ENCODE results near the gene IGF2BP2.

IGF2BP2 gene

GRCh38 chr3:185657691-185658503 lies 166.9 kb downstream of the IGF2BP2 start (continued):
- TF ChIP-seq, protein P1, sequence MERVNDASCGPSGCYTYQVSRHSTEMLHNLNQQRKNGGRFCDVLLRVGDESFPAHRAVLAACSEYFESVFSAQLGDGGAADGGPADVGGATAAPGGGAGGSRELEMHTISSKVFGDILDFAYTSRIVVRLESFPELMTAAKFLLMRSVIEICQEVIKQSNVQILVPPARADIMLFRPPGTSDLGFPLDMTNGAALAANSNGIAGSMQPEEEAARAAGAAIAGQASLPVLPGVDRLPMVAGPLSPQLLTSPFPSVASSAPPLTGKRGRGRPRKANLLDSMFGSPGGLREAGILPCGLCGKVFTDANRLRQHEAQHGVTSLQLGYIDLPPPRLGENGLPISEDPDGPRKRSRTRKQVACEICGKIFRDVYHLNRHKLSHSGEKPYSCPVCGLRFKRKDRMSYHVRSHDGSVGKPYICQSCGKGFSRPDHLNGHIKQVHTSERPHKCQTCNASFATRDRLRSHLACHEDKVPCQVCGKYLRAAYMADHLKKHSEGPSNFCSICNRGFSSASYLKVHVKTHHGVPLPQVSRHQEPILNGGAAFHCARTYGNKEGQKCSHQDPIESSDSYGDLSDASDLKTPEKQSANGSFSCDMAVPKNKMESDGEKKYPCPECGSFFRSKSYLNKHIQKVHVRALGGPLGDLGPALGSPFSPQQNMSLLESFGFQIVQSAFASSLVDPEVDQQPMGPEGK (CRISPR knock-in tag; IDR thresholded peaks at IDR 0.05; ENCODE audit: borderline replicate concordance), result no peak
- TF ChIP-seq ZNF565 (CRISPR knock-in tag; conservative IDR thresholded peaks at IDR 0.05; ENCODE audit: low read depth) (no peak), GLIS3 (CRISPR knock-in tag; IDR thresholded peaks at IDR 0.05) (no peak)

DNA sequence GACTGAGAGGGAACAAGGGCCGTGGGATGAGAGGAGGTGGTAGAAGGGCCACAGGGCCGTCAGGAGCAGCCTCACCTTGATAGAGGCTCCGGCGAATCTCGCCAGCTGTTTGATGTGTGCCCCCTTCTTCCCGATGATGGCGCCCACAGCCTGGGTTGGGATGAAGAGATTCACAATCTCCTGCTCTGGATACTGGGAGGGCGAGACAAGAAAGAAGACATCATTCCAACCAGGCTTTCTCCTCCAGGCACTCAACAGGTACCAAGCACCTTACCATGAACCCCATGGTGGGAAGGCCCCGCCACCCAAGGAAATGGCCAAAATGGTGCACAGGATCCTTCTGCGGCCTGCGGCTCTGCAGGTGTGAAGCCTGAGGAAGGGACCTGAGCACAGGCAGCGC lies 167.6 kb downstream of the IGF2BP2 start:
- ATAC-seq, result no peak
- TF ChIP-seq ZNF8 (CRISPR knock-in tag; IDR thresholded peaks at IDR 0.05), result no peak
- no peak for TF ChIP-seq OSR1 (CRISPR knock-in tag; IDR thresholded peaks at IDR 0.05)
- no peak for TF ChIP-seq ZNF70 (CRISPR knock-in tag; IDR thresholded peaks at IDR 0.05)
- TF ChIP-seq SNAI2 (CRISPR knock-in tag; IDR thresholded peaks at IDR 0.05), result no peak
- no peak for TF ChIP-seq CREB5 (CRISPR knock-in tag; IDR thresholded peaks at IDR 0.05; ENCODE audit: low read depth)
- TF ChIP-seq CSRNP3 (CRISPR knock-in tag; IDR thresholded peaks at IDR 0.05), result no peak
- no peak for TF ChIP-seq ZC3H10 (CRISPR knock-in tag; IDR thresholded peaks at IDR 0.05)
- no peak for TF ChIP-seq ESRRG (CRISPR knock-in tag; IDR thresholded peaks at IDR 0.05)

GRCh38 chr3:185656321-185656840 lies 168.5 kb downstream of the IGF2BP2 start:
- ATAC-seq, result peak; percentile 76

DNA sequence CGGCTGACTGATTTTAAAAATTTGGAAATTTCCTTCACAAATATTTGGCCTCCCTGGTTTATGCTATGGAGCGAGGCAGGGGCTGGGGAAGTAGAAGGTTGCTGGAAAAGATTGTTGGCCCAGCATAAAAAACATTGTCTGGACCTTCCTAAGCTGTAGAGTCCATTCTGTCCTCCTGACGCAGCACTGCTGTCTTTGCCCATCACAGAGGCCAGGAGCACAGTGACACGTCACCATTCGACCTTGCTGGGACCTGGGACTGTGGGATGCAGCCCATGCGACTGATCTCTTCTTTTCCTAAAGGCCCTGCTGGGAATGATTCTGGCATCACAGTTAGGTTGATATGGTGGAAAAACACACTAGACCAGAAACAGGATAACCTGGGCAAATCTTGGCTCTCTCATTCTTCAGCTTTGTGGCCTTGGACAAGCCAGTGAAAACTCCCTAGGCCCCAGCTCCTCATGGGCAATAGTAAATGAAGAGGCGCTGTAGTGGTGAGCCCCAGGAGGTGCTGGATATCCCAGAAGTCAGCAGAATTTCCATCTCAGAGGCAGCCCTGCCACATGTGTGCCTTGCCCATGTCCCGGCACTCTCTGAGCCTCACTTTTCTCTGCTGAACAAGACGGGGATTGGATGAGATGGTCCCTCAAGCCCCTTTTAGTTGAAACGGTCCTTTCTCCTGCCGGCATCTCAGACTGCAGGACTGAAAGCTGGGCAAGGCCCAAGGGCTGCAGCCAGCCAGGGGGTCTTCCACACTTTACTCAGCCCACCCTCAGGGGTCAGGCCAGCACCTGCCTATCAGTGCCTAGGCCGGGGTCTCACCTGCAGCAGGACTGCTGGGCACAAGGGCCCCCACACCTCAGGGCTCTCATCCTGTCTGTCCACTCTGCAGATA lies 169.2 kb downstream of the IGF2BP2 start:
- TF ChIP-seq ZFP30 (CRISPR knock-in tag; IDR thresholded peaks at IDR 0.05), result no peak
- no peak for TF ChIP-seq TCF4 (CRISPR knock-in tag; IDR thresholded peaks at IDR 0.05; ENCODE audit: borderline replicate concordance)
- TF ChIP-seq ZNF8 (CRISPR knock-in tag; IDR thresholded peaks at IDR 0.05), result no peak
- no peak for TF ChIP-seq ZNF565 (CRISPR knock-in tag; conservative IDR thresholded peaks at IDR 0.05; ENCODE audit: low read depth)
- TF ChIP-seq, protein P1 (CRISPR knock-in tag; IDR thresholded peaks at IDR 0.05; ENCODE audit: borderline replicate concordance), result no peak
- TF ChIP-seq ZNF70 (CRISPR knock-in tag; IDR thresholded peaks at IDR 0.05), result no peak
- TF ChIP-seq, protein P2, sequence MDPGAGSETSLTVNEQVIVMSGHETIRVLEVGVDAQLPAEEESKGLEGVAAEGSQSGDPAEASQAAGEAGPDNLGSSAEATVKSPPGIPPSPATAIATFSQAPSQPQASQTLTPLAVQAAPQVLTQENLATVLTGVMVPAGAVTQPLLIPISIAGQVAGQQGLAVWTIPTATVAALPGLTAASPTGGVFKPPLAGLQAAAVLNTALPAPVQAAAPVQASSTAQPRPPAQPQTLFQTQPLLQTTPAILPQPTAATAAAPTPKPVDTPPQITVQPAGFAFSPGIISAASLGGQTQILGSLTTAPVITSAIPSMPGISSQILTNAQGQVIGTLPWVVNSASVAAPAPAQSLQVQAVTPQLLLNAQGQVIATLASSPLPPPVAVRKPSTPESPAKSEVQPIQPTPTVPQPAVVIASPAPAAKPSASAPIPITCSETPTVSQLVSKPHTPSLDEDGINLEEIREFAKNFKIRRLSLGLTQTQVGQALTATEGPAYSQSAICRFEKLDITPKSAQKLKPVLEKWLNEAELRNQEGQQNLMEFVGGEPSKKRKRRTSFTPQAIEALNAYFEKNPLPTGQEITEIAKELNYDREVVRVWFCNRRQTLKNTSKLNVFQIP (CRISPR knock-in tag; IDR thresholded peaks at IDR 0.05; ENCODE audit: borderline replicate concordance, low read depth), result no peak
- no peak for TF ChIP-seq TOX (CRISPR knock-in tag; IDR thresholded peaks at IDR 0.05; ENCODE audit: borderline replicate concordance)
- TF ChIP-seq PPARA (CRISPR knock-in tag; IDR thresholded peaks at IDR 0.05; ENCODE audit: borderline replicate concordance), result no peak
- TF ChIP-seq OSR1 (CRISPR knock-in tag; IDR thresholded peaks at IDR 0.05), result no peak
- no peak for TF ChIP-seq RARB (CRISPR knock-in tag; IDR thresholded peaks at IDR 0.05)
- no peak for TF ChIP-seq BACH2 (CRISPR knock-in tag; IDR thresholded peaks at IDR 0.05; ENCODE audit: borderline replicate concordance)

More at GRCh38 chr3:185656321-185656840, 168.5 kb downstream of the IGF2BP2 start:
- no peak for TF ChIP-seq ARNTL (CRISPR knock-in tag; IDR thresholded peaks at IDR 0.05; ENCODE audit: borderline replicate concordance, low read depth)
- TF ChIP-seq, protein P2 (CRISPR knock-in tag; IDR thresholded peaks at IDR 0.05; ENCODE audit: borderline replicate concordance, low read depth), result no peak
- no peak for TF ChIP-seq ISL1 (CRISPR knock-in tag; IDR thresholded peaks at IDR 0.05)

More for the DNA sequence above, 169.2 kb downstream of the IGF2BP2 start:
- ATAC-seq, result no peak

Measured in SK-N-SH treated with all-trans-retinoic acid at 6 μM for 48 hours (cell line).